Fibroblast of skin of left quadriceps (primary cell): ENCODE measurements around the gene TYMP.

ENCODE experiments used
- DNase-seq, 2 experiments: peaks; one replicate each; pipeline ENCODE4 v3.0.0-alpha.2; 2013; ENCODE audit warnings: low read depth in 2 of 2

TYMP gene

DNA sequence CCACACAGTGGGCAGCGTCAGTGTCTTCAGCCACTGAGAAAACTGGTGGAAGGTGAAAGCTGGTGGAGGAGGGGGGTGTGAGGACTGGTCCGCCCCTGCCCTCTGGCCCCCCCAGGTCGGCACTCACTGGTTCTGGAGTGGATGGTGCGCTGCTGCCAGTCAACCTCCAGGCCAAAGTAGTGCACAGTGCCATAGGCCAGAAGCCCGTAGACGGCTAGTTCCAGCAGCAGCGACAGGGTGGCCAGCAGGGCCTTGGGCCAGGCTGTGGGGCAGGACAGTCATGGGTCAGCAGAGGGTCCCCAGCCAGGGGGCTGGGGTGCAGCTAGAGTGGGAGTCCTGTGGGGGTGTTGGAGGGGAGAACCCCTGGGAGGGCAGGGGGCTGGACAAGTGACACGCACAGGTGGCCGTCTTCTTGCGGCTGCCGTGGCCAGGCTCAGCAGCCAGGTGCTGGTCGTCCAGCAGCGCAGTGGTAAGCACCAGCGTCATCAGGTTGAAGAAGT, 24.5 kb downstream of the TYMP start:
- no peak for DNase-seq

DNA sequence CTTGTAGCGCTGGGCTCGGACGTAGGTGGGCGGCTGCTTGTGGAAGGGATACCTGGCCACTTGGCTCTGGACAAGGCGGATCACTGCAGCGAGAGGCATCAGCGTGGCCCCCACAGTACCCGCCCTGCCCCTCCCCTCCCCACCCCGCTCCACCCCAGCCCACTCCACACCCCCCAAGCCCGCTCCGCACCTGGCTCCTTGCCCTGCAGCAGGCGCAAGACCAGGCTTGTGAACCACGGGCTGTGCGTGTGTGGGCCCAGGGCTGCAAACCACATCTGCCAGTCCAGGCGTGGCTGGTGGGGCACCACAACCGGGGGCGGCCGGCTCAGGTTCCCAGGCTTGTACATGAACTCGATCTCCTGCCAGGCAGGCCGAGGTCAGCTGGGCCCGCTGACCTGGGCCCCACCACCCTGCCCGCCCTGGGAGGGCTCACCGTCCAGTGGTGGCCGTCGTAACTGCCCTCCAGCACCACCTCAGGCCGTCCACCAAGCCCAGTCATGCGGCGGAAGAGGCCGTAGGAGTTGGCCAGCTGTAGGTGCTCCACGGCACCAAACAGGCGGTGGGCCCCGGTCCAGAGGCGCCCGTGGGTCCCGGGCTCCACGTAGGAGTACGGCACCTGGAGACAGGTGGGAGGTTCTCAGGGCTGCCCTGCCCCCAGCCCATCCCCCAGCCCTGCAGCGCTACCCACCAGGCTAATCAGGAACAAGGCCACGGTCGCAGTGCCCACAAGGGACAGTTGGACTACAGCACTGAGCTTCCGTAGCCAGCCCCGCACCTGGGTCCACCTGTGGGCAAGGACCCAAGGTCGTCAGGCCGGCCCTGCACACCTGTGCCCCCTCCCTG, 25.2 kb downstream of the TYMP start:
- no peak for DNase-seq

- no peak for DNase-seq
These were observed 26.2 kb downstream of the TYMP start for GRCh38 chr22:50503475-50504145.

DNA sequence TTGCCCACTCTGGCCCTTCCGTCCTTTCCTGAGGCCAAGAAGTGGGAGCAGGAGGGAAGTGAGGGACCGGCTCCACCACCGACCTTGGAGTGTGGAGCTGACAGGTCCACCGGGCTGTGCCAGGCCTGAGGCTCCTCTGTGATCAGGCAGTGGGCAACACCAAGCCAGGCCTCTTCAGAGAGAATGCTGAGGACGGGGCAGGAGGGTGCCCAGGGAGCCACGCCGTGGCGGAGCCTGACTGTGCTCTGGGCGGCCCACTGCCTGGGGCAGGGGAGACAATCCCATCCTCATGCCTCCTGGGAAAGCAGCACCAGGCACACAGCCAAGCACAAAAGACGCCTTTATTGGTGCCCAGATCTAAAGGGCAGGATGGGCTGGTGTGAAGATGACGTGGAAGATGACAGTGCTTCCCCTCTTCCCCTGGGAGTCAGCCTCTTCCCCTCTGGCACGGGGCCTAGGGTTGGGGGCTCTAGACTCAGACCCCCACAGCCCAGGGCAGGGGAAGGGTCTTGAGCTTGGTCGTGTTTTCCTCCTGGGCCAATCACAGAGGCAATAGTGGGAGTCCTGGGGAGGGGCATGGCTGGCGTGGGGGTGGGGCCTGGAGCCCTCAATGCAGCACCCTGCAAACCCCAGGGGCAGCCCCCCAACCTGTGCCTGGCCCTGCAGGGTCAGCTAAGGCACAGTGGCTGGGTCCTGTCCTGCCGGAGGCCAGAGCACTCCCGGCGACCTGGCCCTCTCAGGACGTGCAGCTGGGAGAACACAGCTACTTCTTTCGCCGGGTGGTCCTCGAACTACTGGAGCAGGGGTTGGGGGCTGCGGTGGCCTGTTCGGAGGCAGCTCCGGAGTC, 27.0 kb downstream of the TYMP start:
- no peak for DNase-seq

DNA sequence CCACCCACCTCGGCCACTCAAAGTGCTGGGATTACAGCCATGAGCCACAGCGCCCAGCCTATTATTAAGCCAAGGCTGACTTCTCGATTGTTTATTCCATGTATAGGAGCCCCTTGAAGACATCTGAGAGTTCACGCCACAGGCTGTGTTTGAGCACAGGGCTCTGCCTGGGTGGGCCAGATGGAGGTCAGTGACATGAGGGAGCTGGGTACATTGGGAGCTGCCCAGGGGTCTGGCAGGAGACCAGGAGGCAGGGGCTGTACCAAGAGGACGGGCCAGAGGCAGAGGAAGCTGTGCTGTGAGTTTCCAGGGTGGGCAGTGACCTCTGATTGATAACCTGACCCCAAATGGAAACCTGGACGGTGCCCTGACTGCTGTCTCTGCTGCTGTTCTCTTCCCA, 27.7 kb downstream of the TYMP start:
- no peak for DNase-seq

- DNase-seq, result no peak
These were observed 29.4 kb downstream of the TYMP start for GRCh38 chr22:50500452-50500851.

DNA sequence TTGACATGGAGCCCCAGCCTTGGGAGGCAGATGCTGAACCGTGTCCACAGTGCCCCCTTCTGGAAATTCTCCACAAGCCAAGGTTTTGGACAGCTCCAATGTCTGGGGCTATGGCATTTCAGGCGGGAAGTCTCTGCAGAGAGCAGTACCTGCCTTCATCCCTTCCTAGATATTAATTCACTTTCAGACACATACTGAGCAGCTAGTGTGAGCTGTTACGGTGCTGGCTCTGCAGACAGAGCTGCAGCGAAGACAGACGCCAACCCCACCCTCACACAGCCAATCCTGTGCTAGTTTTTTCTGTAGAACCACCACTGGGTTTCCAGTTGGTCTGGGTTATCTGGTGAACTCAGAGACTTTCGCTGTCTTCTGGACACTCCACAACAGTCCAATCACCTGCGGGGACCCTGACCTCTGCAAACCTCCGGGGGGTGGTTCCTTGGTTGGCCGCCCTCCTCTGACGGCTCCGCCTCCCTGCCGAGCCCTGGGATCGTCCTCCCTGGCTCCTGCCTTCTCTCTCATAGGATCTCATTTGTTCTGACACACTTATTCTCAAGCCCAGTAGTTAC, 31.4 kb downstream of the TYMP start:
- DNase-seq, result peak; percentile 18 to 19

DNA sequence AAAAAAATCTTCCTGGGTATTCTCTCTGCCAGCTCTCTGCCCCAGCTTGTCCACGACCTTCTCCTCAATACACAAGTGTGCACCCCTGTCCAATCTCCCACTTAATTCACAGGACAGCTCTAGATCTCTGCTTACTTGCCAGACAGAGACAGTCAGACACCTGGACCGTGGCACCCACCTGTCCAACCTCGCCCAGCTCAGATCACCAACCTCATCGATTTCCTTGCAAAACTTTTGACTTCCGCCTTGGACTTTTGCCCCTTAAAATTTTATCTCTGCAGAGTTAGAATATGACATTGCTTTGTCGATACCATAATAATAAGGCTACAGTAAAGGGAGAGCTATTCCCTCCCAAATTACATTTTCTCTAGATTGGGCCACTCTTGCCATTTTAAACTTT, 32.7 kb downstream of the TYMP start:
- DNase-seq, result no peak

DNA sequence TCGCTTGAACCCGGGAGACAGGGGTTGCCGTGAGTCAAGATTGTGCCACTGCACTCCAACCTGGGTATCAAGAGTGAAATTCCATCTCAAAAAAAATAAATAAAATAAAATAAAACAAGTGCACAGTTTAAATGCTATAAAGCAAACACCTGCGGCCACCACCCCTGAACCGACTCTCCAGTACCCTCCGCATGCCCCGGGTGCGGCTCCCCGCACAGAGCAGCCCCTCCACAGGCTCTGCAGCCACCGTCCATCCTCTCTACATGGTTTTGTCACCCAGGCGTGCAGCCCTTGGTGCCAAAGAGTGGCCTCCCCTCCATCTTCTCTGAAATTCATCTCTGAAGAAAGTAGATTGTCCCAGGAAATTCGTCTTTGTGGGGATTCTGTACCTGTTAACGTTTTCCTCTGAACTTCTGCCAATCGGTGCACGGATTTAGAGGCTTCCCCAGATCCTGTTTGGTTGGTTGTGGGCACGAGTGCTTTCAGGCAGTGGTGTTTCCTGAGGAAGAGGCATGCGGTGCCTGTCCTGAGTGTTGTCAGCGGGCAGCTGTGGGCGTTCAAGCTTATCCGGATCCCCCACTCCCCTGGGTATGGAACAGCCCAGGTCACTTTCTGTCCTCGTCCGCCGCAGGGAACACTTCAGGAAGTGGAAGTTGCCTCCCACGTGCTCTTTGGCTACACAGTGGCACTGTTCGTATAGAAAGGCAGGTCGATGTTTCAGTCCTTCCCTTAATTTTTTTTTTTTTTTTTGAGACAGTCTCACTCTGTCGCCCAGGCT, 39.1 kb downstream of the TYMP start:
- no peak for DNase-seq

DNA sequence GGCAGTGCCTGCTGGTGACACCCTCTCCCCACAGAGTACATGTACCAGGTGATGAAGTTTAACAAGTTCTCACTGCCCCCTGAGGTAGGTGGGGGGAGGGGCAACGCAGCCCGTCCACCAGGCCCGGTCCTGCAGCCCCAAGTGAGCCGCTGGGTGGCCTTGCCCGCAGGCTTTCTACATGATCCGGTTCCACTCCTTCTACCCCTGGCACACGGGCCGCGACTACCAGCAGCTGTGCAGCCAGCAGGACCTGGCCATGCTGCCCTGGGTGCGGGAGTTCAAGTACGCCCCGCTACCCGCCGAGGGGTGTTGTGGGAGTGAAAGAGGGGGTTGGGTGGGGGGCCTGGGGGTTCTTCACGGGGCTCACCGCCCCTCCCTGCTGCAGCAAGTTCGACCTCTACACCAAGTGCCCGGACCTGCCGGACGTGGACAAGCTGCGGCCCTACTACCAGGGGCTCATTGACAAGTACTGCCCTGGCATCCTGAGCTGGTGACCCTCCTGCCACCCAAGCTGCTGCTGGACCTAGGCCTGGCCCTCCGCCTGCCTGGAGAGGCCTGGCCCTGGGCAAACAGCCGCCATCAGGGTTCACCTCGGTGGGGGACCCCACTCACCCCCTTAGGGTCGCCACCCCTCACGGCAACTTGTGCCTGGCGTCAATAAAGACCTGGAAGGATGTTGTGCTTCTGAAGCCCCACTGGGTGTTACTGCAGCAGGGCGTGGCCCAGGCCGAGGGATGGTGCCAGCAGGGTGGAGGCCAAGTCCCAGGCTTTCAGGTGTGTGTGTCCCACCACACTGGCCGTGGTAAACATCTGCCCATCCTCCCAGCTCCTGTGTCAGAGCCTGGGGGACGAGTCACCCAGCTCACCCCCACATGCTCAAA, 40.2 kb downstream of the TYMP start:
- no peak for DNase-seq

GRCh38 chr22:50488886-50489285, 40.9 kb downstream of the TYMP start:
- no peak for DNase-seq

GRCh38 chr22:50488006-50488677, 41.7 kb downstream of the TYMP start:
- no peak for DNase-seq

GRCh38 chr22:50487290-50488005, 42.4 kb downstream of the TYMP start:
- DNase-seq, result no peak

DNA sequence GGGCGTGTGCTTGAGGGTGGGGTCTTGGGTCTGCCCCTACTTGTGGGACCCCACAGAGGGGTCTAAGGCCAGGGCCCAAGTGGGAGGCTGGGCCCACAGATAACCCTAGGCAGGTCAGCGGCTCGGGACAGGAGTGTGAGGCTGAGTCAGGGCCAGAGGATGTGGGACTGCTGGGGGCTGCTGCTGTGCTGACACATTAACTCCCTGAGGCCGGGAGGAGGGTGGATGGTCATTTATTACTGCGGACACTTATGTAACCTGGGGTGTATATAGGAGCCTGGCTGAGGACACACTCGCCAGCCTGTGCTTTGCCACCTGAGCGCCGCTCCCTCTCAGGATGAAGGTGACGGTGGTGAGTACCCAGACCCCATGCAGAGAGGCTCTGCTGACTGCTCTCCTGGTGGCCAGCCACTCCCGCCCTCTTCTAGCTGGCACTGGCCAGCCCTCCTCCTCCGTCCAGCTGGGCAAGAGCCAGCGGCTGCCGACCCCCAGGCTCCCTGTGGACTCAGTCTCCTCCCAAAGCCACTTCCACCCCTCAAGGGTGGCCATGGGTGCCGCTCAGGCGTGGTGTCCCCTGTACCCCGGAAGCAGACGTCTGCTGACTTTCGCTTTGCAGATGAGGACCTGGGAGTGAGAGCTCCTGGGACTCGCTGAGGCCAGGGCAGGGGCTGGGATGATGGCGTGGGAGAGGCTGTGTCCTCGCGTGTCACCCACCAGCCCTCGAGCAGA, 43.1 kb downstream of the TYMP start, which contains the start of gene MIOX:
MIOX (plus strand) TSS at position 299 of the 729 bp plus-strand sequence; CDS start at position 338, 39 bp downstream.
- DNase-seq, result no peak

GRCh38 chr22:50485221-50486131, 44.3 kb downstream of the TYMP start:
- no peak for DNase-seq

GRCh38 chr22:50483977-50484853, 45.6 kb downstream of the TYMP start:
- DNase-seq, result no peak
